CD4-positive, alpha-beta T cell (primary cell): ENCODE measurements around the gene GLDC. TPM values are rescaled to one million over a fixed set of nuclear protein-coding genes. Genes with fewer than 3 reads are reported as not detected.

Source experiments
- ATAC-seq: fragments of 200-7000 bp; cut with Tn5 transposase; one replicate; pipeline ENCODE4 v1.10.0; 2022; ENCODE audit warnings: mild to moderate bottlenecking; ENCODE audit not compliant: poor library complexity
- CTCF ChIA-PET: fragments of 350-600 bp; sonication (Branson Sonifier 250); formaldehyde crosslinking; loops from one replicate; lab custom pipeline; 2021; ENCODE audit warnings: antibody characterized with exemption, inconsistent platforms; lab: Charles Lee
- POLR2A ChIA-PET: fragments of 350-600 bp; sonication (Branson Sonifier 250); formaldehyde crosslinking; loops from one replicate; lab custom pipeline; 2021; ENCODE audit warnings: antibody characterized with exemption, inconsistent platforms; lab: Charles Lee
- DNase-seq, 14 experiments: peaks; one replicate each; pipeline ENCODE4 v3.0.0-alpha.2; 2013 to 2020; ENCODE audit warnings: mixed read lengths in 2 of 14
- H3K27ac ChIP-seq, 2 donors: one replicate each; pipeline versions ENCODE4 v1.5.1 to v1.7.0; 2013; ENCODE audit warnings: low read length in 2 of 2, low read depth in 1 of 2, mild to moderate bottlenecking in 1 of 2
- H3K27me3 ChIP-seq, 2 experiments: 1 replicate in 1 of 2; 2 replicates in 1 of 2; pipeline versions ENCODE4 v1.6.1 to v1.7.0; 2013; ENCODE audit warnings: low read length in 2 of 2, control low read depth in 1 of 2, mild to moderate bottlenecking in 1 of 2, moderate library complexity in 1 of 2; ENCODE audit not compliant: insufficient read depth in 2 of 2, control insufficient read depth in 1 of 2
- H3K36me3 ChIP-seq: one replicate; pipeline ENCODE4 v1.6.1; 2013; ENCODE audit warnings: low read length, control low read depth; ENCODE audit not compliant: insufficient read depth
- H3K4me1 ChIP-seq: one replicate; pipeline ENCODE4 v1.6.1; 2013; ENCODE audit warnings: low read length, control low read depth; ENCODE audit not compliant: insufficient read depth
- H3K4me3 ChIP-seq: one replicate; pipeline ENCODE4 v1.5.1; 2013; ENCODE audit warnings: mild to moderate bottlenecking, low read length, moderate library complexity
- H3K9me3 ChIP-seq, 2 experiments: 1 replicate in 1 of 2; 2 replicates in 1 of 2; pipeline versions ENCODE4 v1.6.1 to v1.7.0; 2013; ENCODE audit warnings: low read length in 2 of 2, mild to moderate bottlenecking in 2 of 2, control low read depth in 1 of 2, moderate library complexity in 1 of 2; ENCODE audit not compliant: control insufficient read depth in 1 of 2, insufficient read depth in 1 of 2
- H3K27ac Mint-ChIP-seq: one replicate; pipeline ENCODE4 v1.8.0; 2020; ENCODE audit warnings: mixed read lengths
- H3K27me3 Mint-ChIP-seq: one replicate; pipeline ENCODE4 v1.8.0; 2021; ENCODE audit warnings: mixed read lengths
- H3K36me3 Mint-ChIP-seq: one replicate; pipeline ENCODE4 v1.8.0; 2021; ENCODE audit warnings: low read depth, mixed read lengths
- H3K4me1 Mint-ChIP-seq: one replicate; pipeline ENCODE4 v1.8.0; 2021; ENCODE audit warnings: low read depth, mixed read lengths
- H3K4me3 Mint-ChIP-seq: one replicate; pipeline ENCODE4 v1.8.0; 2020; ENCODE audit warnings: mild to moderate bottlenecking, mixed read lengths
- H3K9me3 Mint-ChIP-seq: one replicate; pipeline ENCODE4 v1.8.0; 2020; ENCODE audit warnings: mixed read lengths
- CTCF ChIP-seq: fragments of 200-600 bp; IDR thresholded peaks from one replicate; pipeline ENCODE4 v1.8.0; 2022; ENCODE audit warnings: antibody characterized with exemption, mild to moderate bottlenecking
- intact Hi-C, 2 experiments: fragments of 100-400 bp; cut with DNase I in 1 of 2; cut with micrococcal nuclease in 1 of 2; formaldehyde crosslinking; loops; one replicate each; pipeline versions ENCODE4 v1.15.1 to v1.9.0; 2023 to 2025; cut with DNase I, micrococcal nuclease
- total RNA-seq, 174 experiments: library from RNA in 2 of 174; stranded (reverse) in 2 of 174; gene quantifications; one replicate each; pipeline ENCODE4 v1.2.3 and lab custom pipeline; 2021 to 2026

GLDC gene
- total RNA-seq, 2 experiments from 2014 or later: not detected

- ChIA-PET CTCF (no interaction called here), POLR2A (no interaction called here)
- TF ChIP-seq CTCF: no peak
- intact Hi-C loops: no loop called here
- no peaks in the 10 kb centered on the region for H3K4me1 ChIP-seq
- H3K36me3 ChIP-seq: no peaks in the 10 kb centered on the region
- H3K27me3 ChIP-seq: no peaks in the 10 kb centered on the region
- DNase-seq: no peak
- H3K36me3 Mint-ChIP-seq: no peaks in the 10 kb centered on the region
- no peak overlapping the region for H3K4me3 ChIP-seq
- peaks cover 19% of the 10 kb centered on the region for H3K27me3 Mint-ChIP-seq
- no peak overlapping the region for H3K27ac Mint-ChIP-seq
- no peaks in the 10 kb centered on the region for H3K9me3 ChIP-seq
- no peaks in the 10 kb centered on the region for H3K4me1 Mint-ChIP-seq
- H3K9me3 Mint-ChIP-seq: no peaks in the 10 kb centered on the region
- no peak overlapping the region for H3K27ac ChIP-seq
- no peak for ATAC-seq
- H3K4me3 Mint-ChIP-seq: no peak overlapping the region
These were observed 70.0 kb downstream of the GLDC start for GRCh38 chr9:6575324-6576034.

DNA sequence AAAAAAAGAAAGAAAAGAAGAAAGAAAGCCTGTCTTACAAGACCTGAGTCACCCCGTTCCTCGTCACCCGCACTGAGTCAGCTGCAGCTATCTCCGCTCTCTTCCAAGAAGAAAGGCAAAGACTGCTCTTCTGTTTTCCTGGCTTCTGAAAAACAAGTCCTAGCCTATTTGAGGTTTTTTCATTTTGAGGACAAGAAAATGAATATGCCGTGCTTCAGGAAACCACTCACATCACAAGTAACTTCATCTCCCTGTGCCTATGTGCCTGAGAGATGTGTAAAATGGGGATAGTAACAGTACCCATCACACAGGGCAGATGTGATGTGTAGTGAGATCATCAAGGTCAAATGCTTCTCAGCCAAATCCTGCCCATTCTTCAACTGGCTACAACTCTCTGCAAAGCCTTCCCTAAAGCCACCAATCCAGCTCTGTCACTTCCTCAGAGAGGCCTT is 78.4 kb downstream of the GLDC start:
- H3K4me3 ChIP-seq: no peak overlapping the region
- H3K9me3 Mint-ChIP-seq: no peaks in the 10 kb centered on the region
- peaks cover 6% of the 10 kb centered on the region for H3K4me1 ChIP-seq
- H3K9me3 ChIP-seq: no peaks in the 10 kb centered on the region
- DNase-seq: peak in 2 of 14 experiments; percentile 18 to 39
- H3K27ac Mint-ChIP-seq: no peak overlapping the region
- peaks cover 10% of the 10 kb centered on the region for H3K27me3 Mint-ChIP-seq
- no peaks in the 10 kb centered on the region for H3K36me3 ChIP-seq
- no peak for TF ChIP-seq CTCF
- no peak for ATAC-seq
- no peaks in the 10 kb centered on the region for H3K36me3 Mint-ChIP-seq
- no peaks in the 10 kb centered on the region for H3K4me1 Mint-ChIP-seq
- ChIA-PET POLR2A (no interaction called here), CTCF (no interaction called here)
- H3K4me3 Mint-ChIP-seq: no peak overlapping the region
- H3K27ac ChIP-seq: no peak overlapping the region
- no peaks in the 10 kb centered on the region for H3K27me3 ChIP-seq
- intact Hi-C loops: loop anchor here (5.0 kb wide), 1 partner anchor 680 kb away; no protein-coding TSS in a partner anchor

DNA sequence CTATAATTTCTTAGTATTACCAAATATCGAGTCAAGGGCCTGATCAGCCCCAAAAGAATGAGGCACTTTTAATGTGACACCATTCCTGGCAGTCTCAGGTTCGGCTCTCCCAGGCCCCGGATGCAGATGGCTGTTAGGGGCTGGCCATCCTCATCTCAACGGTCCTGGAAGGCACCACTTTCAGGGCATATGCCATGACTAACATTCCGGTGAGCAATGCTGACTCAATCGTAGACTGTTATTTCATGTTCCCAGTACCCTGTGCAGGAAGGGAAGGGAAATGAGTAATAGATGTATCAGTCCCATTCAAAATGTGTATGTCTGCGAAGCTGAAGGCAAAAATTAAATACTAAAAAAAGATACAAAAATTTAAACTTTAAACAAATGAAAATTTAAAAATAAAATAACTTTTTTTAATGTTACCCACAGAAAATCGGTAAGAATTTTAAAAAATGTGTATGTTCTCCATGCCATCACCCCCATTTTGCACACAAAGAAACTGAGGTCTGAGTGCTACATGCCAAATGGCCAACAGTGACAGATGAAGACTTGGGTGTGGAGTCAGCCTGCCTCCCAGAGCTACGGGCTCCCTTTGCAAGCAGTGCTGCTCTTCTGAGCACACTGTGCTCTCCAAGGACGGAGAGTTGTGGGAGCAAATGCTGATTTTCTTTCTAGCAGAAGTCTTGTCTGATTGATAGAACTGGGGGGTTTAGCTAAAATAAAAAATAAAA is 79.0 kb downstream of the GLDC start:
- no peaks in the 10 kb centered on the region for H3K27me3 ChIP-seq
- peaks cover 6% of the 10 kb centered on the region for H3K4me1 ChIP-seq
- H3K27me3 Mint-ChIP-seq: peaks cover 7% of the 10 kb centered on the region
- ATAC-seq (no peak), DNase-seq (peak in 3 of 14 experiments; percentile 12 to 56 (median 27))
- no peaks in the 10 kb centered on the region for H3K9me3 Mint-ChIP-seq
- H3K4me1 Mint-ChIP-seq: no peaks in the 10 kb centered on the region
- no peak overlapping the region for H3K4me3 Mint-ChIP-seq
- ChIA-PET CTCF (no interaction called here), POLR2A (no interaction called here)
- no peak overlapping the region for H3K27ac ChIP-seq
- H3K9me3 ChIP-seq: no peaks in the 10 kb centered on the region
- no peaks in the 10 kb centered on the region for H3K36me3 ChIP-seq
- H3K27ac Mint-ChIP-seq: no peak overlapping the region
- H3K4me3 ChIP-seq: no peak overlapping the region
- TF ChIP-seq CTCF: no peak
- no peaks in the 10 kb centered on the region for H3K36me3 Mint-ChIP-seq
- intact Hi-C loops: loop anchor here (5.0 kb wide), 1 partner anchor 679 kb away; no protein-coding TSS in a partner anchor
